K562 (cell line): ENCODE data around the gene RABL3. TPM values are rescaled to one million over a fixed set of nuclear protein-coding genes. Genes with fewer than 3 reads are reported as not detected.

Experiments used
- CEBPG ChIP-seq, 3 experiments: fragments of 200-800 bp in 1 of 3; sonication (Bioruptor generic) in 1 of 3; sonication (generic) in 1 of 3; formaldehyde crosslinking in 1 of 3; IDR thresholded peaks in 2 of 3; conservative IDR thresholded peaks in 1 of 3; 2 replicates each; pipeline versions ENCODE4 v1.6.1 to v1.8.0; 2016 to 2022; ENCODE audit warnings: missing compliant biosample characterization in 2 of 3, missing genetic modification characterization in 2 of 3, mild to moderate bottlenecking in 1 of 3, missing genetic modification reagents in 1 of 3
- CREM ChIP-seq: IDR thresholded peaks from 2 replicates; pipeline ENCODE4 v1.6.1; 2014; ENCODE audit warnings: antibody characterized with exemption, low read depth
- ELF4 ChIP-seq: fragments of 450-650 bp; formaldehyde crosslinking; IDR thresholded peaks from 2 replicates; pipeline ENCODE4 v1.4.0; 2022; ENCODE audit warnings: missing genetic modification characterization
- LEF1 ChIP-seq: fragments of 450-650 bp; IDR thresholded peaks from 2 replicates; pipeline ENCODE4 v1.6.1; 2016; ENCODE audit warnings: mild to moderate bottlenecking
- NFE2 ChIP-seq: IDR thresholded peaks from 2 replicates; pipeline ENCODE4 v1.6.1; 2014; ENCODE audit warnings: antibody characterized with exemption, low read depth
- SPI1 ChIP-seq: IDR thresholded peaks from 2 replicates; pipeline ENCODE4 v1.6.1; 2011; ENCODE audit warnings: low read depth, low read length, control low read depth, borderline replicate concordance
- polyA plus RNA-seq, 8 experiments: library from polyadenylated mRNA; depleted of rRNA in 4 of 8; stranded (reverse) in 5 of 8; unstranded in 3 of 8; fragments of >200 nt; fragmentation: Nextera tagmentation in 2 of 8; fragmentation: Illumina TruSeq in 1 of 8; extraction: Ambion mirVana in 2 of 8; extraction: Trizol in 1 of 8; gene quantifications; 2 replicates each; pipeline versions ENCODE4 v1.2.1 to v1.2.3, GENCODE V29; 2011 to 2014; ENCODE audit warnings: inconsistent platforms in 1 of 8, missing spikeins in 1 of 8
- total RNA-seq, 7 experiments: library from RNA; depleted of rRNA in 6 of 7; stranded (reverse); fragments of >200 nt in 6 of 7; fragmentation: Illumina TruSeq in 2 of 7; extraction: Trizol in 2 of 7; gene quantifications; 2 replicates each; pipeline versions ENCODE4 v1.2.1 to v1.2.3, GENCODE V29; 2011 to 2021; ENCODE audit warnings: low replicate concordance in 1 of 7
- TF ChIP-seq, protein P1 (sequence below), 2 experiments: fragments of 450-650 bp in 1 of 2; sonication (generic) in 1 of 2; formaldehyde crosslinking in 1 of 2; IDR thresholded peaks; 2 replicates each; pipeline versions ENCODE4 v1.7.1 to v1.9.0; 2016 to 2022; ENCODE audit warnings: inconsistent platforms in 1 of 2, mild to moderate bottlenecking in 1 of 2, missing genetic modification reagents in 1 of 2
- TF ChIP-seq, protein P2 (sequence below): IDR thresholded peaks from 2 replicates; pipeline ENCODE4 v1.6.1; 2012; ENCODE audit warnings: low read depth, low read length, improper control_type of control experiment, borderline replicate concordance
- TF ChIP-seq, protein P3 (sequence below): sonication (generic); formaldehyde crosslinking; IDR thresholded peaks from 2 replicates; pipeline ENCODE4 v1.8.0; 2023; ENCODE audit warnings: mild to moderate bottlenecking, missing genetic modification reagents
- TF ChIP-seq, protein P4 (sequence below): fragments of 450-650 bp; IDR thresholded peaks from one replicate; pipeline ENCODE4 v1.6.1; 2018; ENCODE audit warnings: mild to moderate bottlenecking, moderate library complexity; ENCODE audit not compliant: partially characterized antibody

Gene RABL3
- total and polyA plus RNA-seq, 9 of the 15 experiments (the other 6 are each of a cell fraction or from before 2014, with no cell fraction given) = 6.5 to 30.7 (median 12.3) TPM

DNA sequence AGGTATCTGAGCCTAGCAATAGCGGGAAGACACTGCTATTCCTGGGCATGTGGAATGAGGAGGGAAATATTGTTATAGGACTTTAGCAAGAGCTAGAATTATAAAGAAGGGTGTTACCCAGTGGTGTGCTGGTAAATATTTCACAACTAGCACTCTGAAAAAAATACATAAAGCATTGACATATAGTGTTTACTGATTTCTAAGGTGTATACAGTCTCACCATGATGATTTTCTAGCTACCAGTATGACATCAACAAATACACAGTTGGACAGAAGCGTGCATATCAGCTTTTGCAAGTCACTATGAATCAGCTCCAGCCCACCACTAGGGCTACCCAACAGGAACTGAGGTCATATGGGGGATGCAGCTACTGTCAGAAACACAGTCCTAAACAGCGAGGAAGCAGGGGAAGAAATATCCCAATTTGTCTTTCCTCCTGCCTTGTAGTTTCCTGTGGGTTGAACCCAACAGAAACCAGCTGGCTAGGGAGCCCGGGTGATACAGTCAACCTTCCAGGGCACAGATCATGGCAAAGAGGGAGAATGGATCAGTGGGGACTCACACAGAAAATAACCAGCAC is 99.9 kb downstream of the RABL3 start (continued):
- TF ChIP-seq, protein P1, sequence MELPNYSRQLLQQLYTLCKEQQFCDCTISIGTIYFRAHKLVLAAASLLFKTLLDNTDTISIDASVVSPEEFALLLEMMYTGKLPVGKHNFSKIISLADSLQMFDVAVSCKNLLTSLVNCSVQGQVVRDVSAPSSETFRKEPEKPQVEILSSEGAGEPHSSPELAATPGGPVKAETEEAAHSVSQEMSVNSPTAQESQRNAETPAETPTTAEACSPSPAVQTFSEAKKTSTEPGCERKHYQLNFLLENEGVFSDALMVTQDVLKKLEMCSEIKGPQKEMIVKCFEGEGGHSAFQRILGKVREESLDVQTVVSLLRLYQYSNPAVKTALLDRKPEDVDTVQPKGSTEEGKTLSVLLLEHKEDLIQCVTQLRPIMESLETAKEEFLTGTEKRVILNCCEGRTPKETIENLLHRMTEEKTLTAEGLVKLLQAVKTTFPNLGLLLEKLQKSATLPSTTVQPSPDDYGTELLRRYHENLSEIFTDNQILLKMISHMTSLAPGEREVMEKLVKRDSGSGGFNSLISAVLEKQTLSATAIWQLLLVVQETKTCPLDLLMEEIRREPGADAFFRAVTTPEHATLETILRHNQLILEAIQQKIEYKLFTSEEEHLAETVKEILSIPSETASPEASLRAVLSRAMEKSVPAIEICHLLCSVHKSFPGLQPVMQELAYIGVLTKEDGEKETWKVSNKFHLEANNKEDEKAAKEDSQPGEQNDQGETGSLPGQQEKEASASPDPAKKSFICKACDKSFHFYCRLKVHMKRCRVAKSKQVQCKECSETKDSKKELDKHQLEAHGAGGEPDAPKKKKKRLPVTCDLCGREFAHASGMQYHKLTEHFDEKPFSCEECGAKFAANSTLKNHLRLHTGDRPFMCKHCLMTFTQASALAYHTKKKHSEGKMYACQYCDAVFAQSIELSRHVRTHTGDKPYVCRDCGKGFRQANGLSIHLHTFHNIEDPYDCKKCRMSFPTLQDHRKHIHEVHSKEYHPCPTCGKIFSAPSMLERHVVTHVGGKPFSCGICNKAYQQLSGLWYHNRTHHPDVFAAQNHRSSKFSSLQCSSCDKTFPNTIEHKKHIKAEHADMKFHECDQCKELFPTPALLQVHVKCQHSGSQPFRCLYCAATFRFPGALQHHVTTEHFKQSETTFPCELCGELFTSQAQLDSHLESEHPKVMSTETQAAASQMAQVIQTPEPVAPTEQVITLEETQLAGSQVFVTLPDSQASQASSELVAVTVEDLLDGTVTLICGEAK (IDR thresholded peaks at IDR 0.05) = no peak
- TF ChIP-seq, protein P1 (CRISPR knock-in tag; IDR thresholded peaks at IDR 0.05) = no peak
- TF ChIP-seq LEF1 = peak; percentile 61
- TF ChIP-seq, protein P2, sequence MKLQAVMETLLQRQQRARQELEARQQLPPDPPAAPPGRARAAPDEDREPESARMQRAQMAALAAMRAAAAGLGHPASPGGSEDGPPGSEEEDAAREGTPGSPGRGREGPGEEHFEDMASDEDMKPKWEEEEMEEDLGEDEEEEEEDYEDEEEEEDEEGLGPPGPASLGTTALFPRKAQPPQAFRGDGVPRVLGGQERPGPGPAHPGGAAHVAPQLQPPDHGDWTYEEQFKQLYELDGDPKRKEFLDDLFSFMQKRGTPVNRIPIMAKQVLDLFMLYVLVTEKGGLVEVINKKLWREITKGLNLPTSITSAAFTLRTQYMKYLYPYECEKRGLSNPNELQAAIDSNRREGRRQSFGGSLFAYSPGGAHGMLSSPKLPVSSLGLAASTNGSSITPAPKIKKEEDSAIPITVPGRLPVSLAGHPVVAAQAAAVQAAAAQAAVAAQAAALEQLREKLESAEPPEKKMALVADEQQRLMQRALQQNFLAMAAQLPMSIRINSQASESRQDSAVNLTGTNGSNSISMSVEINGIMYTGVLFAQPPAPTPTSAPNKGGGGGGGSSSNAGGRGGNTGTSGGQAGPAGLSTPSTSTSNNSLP = no peak
- peak; percentile 56; the same call in 1 of the 2 replicates for TF ChIP-seq SPI1
- peak; percentile 88 for TF ChIP-seq CREM
- TF ChIP-seq, protein P3, sequence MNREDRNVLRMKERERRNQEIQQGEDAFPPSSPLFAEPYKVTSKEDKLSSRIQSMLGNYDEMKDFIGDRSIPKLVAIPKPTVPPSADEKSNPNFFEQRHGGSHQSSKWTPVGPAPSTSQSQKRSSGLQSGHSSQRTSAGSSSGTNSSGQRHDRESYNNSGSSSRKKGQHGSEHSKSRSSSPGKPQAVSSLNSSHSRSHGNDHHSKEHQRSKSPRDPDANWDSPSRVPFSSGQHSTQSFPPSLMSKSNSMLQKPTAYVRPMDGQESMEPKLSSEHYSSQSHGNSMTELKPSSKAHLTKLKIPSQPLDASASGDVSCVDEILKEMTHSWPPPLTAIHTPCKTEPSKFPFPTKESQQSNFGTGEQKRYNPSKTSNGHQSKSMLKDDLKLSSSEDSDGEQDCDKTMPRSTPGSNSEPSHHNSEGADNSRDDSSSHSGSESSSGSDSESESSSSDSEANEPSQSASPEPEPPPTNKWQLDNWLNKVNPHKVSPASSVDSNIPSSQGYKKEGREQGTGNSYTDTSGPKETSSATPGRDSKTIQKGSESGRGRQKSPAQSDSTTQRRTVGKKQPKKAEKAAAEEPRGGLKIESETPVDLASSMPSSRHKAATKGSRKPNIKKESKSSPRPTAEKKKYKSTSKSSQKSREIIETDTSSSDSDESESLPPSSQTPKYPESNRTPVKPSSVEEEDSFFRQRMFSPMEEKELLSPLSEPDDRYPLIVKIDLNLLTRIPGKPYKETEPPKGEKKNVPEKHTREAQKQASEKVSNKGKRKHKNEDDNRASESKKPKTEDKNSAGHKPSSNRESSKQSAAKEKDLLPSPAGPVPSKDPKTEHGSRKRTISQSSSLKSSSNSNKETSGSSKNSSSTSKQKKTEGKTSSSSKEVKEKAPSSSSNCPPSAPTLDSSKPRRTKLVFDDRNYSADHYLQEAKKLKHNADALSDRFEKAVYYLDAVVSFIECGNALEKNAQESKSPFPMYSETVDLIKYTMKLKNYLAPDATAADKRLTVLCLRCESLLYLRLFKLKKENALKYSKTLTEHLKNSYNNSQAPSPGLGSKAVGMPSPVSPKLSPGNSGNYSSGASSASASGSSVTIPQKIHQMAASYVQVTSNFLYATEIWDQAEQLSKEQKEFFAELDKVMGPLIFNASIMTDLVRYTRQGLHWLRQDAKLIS = 0 out of 2 replicates have a peak, but pooled peaks have one; percentile 78
- TF ChIP-seq, protein P4, sequence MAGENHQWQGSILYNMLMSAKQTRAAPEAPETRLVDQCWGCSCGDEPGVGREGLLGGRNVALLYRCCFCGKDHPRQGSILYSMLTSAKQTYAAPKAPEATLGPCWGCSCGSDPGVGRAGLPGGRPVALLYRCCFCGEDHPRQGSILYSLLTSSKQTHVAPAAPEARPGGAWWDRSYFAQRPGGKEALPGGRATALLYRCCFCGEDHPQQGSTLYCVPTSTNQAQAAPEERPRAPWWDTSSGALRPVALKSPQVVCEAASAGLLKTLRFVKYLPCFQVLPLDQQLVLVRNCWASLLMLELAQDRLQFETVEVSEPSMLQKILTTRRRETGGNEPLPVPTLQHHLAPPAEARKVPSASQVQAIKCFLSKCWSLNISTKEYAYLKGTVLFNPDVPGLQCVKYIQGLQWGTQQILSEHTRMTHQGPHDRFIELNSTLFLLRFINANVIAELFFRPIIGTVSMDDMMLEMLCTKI = no peak
- TF ChIP-seq NFE2 = peak; percentile 98
- no peak for TF ChIP-seq CEBPG (CRISPR knock-in tag; IDR thresholded peaks at IDR 0.05)
- TF ChIP-seq CEBPG (tag; conservative IDR thresholded peaks at IDR 0.05 in 1 of 2, IDR thresholded peaks at IDR 0.05 in 1 of 2) = peak in 1 of 2 experiments; percentile 52; a peak in 3 of 4 replicates
- TF ChIP-seq ELF4 (CRISPR knock-in tag) = no peak
